Fibroblast of mammary gland (primary cell): ENCODE data around the gene MRNIP.

Experiments used
- DNase-seq: peaks from one replicate; pipeline ENCODE4 v3.0.0-alpha.2; 2010; ENCODE audit warnings: low read depth
- H3K4me3 ChIP-seq: 2 replicates; pipeline ENCODE4 v1.5.1; 2011; ENCODE audit warnings: low read depth, mild to moderate bottlenecking, low read length, moderate library complexity; ENCODE audit not compliant: control insufficient read depth
- CTCF ChIP-seq: conservative IDR thresholded peaks from 2 replicates; pipeline ENCODE4 v1.5.1; 2011; ENCODE audit warnings: low read depth, low read length, inconsistent platforms; ENCODE audit not compliant: control insufficient read depth, insufficient read depth

The MRNIP gene

GRCh38 chr5:179887802-179888201, 29.2 kb upstream of the MRNIP start:
- no peak for DNase-seq
- H3K4me3 ChIP-seq: no peak overlapping the region
- TF ChIP-seq CTCF: no peak

- no peak for TF ChIP-seq CTCF
- DNase-seq: no peak
- no peak overlapping the region for H3K4me3 ChIP-seq
Measured at GRCh38 chr5:179887095-179887494, 28.5 kb upstream of the MRNIP start.

- TF ChIP-seq CTCF: no peak
- DNase-seq: no peak
- H3K4me3 ChIP-seq: no peak overlapping the region
Measured at GRCh38 chr5:179886190-179886911, 27.7 kb upstream of the MRNIP start.

DNA sequence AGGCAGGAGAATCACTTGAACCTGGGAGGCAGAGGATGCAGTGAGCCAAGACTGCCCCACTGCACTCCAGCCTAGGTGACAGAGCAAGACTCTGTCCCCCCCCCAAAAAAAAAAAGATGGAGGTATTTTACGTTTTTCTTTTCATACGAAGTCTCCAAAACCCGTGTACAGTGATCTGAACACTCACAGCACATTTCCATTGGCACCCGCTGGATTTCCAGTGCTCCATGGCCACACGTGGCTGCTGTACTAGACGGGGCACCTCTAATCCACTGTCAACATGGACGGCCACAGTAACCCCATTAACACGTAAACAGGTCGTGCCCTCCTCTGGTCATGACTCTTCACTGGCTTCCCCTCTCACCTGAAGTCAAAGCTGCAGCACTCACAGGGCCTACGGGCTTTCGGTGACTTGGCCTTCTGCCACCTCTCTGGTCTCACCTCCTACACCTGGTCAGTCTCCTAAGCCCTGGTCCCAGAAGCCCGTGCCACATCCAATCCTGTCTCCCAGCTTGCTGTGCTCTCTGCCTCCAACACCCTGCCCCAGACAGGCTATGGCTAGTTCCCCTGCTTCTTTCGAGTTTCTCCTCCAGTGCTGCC, 27.0 kb upstream of the MRNIP start:
- H3K4me3 ChIP-seq: no peak overlapping the region
- no peak for TF ChIP-seq CTCF
- DNase-seq: no peak

DNA sequence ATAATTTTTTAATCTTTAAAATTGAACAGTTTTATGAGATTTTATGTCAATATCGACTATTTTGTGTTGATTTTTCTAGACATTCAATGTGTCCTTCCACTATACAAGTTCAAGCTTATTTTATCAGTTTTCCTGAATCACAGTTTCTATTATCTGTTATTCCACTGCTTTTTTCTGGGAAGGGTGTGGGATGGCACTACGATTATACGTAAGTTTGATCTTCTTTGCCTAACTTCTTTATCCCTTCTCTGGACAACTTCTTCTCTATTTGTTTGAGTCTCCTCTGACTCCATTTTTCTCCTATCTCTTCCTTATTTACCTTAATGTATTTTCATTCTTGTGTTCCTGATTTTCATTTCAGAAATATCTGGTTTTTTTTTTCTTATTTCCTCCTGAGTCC, 24.5 kb upstream of the MRNIP start:
- no peak overlapping the region for H3K4me3 ChIP-seq
- no peak for TF ChIP-seq CTCF
- no peak for DNase-seq

GRCh38 chr5:179882338-179882737, 23.7 kb upstream of the MRNIP start:
- DNase-seq: no peak
- TF ChIP-seq CTCF: no peak
- H3K4me3 ChIP-seq: no peak overlapping the region
